GM18868 (cell line): ENCODE data around the gene BLOC1S2.
"Not testable (repeated sequence)": the region's sequence is repeated elsewhere in the genome, so short reads cannot be mapped to it uniquely, and the experiment has no call there.

Experiments used
- ATAC-seq: cut with Tn5 transposase; IDR thresholded peaks from one replicate; pipeline ENCODE4 v1.9.1; 2021; ENCODE audit warnings: mild to moderate bottlenecking, moderate library complexity; ENCODE audit not compliant: unreplicated experiment

Gene BLOC1S2

GRCh38 chr10:100292300-100292699 is 5.8 kb upstream of the BLOC1S2 start:
- ATAC-seq, result not testable (repeated sequence)

- ATAC-seq, result no peak
These were observed 4.9 kb upstream of the BLOC1S2 start for GRCh38 chr10:100291356-100291755.

- no peak for ATAC-seq
These were observed 3.2 kb upstream of the BLOC1S2 start for GRCh38 chr10:100289641-100290040.

DNA sequence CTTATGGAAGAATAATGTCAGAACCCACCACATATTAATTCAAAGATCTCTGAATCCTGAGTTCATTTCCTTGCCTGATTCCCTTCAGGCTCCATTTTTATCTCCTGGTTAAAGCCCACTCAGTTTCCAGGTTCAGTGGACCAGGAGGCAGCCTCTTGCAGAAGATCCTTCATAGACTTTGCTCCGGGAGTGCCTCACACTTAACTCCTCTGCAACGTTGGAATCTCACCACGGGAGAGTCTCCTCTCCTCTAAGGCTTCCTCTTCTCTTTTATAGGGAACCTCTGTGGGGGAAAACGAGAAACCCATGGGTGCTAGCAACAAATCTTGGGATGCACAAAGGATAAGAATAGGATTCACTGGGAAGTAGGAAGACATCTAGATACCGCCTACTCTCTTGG is 1.7 kb upstream of the BLOC1S2 start:
- ATAC-seq, result no peak

DNA sequence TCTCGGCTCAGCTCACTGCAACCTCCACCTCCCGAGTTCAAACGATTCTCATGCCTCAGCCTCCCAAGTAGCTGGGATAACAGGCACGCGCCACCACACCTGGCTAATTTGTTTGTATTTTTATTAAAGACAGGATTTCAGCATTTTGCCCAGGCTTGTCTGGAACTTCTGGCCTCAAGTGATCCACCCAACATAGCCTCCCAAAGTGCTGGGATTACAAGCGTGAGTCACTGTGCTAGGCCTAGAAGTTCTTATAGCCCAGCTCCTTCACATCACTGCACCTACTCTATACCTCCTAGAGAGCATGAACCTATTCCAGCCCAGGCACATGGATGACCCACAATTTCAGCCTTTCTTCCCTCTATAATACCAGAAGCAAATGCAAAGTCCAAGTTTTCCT is 1.3 kb upstream of the BLOC1S2 start:
- no peak for ATAC-seq

GRCh38 chr10:100285326-100285725 is 1.2 kb downstream of the BLOC1S2 start:
- not testable (repeated sequence) for ATAC-seq

GRCh38 chr10:100282907-100283306 is 3.6 kb downstream of the BLOC1S2 start:
- ATAC-seq, result no peak

DNA sequence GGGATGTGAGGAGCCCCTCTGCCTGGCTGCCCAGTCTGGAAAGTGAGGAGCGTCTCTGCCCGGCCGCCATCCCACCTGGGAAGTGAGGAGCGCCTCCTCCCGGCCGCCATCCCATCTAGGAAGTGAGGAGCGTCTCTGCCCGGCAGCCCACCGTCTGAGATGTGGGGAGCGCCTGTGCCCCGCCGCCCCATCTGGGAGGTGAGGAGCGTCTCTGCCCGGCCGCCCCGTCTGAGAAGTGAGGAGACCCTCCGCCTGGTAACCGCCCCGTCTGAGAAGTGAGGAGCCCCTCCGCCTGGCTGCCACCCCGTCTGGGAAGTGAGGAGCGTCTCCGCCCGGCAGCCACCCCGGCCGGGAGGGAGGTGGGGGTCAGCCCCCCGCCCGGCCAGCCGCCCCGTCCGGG is 9.5 kb downstream of the BLOC1S2 start:
- ATAC-seq, result not testable (repeated sequence)

DNA sequence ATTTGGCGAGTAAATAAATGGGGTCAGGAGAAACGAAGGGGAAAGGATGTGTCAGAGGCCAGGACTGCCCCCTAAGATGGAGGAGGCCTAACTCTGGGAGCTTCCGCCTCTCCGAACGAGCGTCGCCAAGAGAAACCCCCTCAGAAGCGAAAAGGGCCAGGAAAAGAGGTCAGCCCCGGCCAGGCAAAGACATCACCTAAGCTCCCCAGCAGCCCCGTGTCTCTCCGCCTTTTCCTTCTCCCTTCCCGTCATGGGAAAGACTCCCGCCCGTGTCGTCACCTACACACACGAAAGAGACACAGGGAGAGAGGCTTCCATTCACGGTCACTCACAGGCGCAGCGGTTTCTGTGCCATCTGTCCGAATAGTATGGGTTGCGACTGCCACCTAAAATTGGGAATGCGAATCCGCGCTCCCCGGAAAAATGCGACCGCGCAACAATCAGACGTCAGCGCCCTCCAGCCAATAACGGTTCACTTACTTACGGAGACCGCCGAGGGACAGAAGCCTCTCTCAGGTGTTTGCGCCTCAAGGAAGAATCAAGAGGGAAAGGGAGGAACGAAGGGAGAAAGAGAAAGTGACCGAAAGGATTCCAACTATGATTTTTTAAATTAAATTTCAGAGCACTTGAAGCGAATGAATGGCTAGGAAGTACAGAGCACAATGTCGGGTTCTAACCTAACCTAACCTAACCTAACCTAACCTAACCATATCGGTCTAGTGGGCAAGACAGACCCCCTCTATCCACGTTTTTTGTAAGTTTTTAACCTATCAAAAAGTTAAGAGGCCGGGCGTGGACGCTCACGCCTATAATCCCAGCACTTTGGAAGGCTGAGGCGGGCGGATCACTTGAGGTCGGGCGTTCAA is 19.0 kb downstream of the BLOC1S2 start, which contains the start of gene CWF19L1:
Gene CWF19L1 (minus strand): TSS at position 400 of the 866 bp plus-strand sequence. CDS start 45 bp downstream, at position 355.
- peak; percentile 77 for ATAC-seq

- no peak for ATAC-seq
These were observed 20.5 kb downstream of the BLOC1S2 start for GRCh38 chr10:100265821-100266485.

GRCh38 chr10:100254191-100254590 is 32.3 kb downstream of the BLOC1S2 start:
- ATAC-seq, result no peak

DNA sequence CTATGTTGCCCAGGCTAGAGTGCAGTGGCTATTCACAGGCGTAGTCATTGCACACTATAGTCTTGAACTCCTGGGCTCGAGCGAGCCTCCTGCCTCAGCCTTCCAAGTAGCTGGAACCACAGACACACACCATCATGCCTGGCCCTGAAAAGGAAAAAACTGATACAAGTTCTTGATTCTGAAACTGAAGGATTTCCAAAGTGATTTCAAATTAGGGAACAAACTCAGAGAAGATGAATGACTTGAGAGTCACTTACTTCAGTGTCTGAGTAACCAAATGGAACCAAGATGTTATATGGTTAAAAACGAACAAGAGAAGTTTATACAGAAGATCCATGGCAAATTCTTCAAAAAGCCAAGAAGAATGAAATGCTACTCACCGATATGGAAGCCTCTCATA is 33.4 kb downstream of the BLOC1S2 start:
- no peak for ATAC-seq

DNA sequence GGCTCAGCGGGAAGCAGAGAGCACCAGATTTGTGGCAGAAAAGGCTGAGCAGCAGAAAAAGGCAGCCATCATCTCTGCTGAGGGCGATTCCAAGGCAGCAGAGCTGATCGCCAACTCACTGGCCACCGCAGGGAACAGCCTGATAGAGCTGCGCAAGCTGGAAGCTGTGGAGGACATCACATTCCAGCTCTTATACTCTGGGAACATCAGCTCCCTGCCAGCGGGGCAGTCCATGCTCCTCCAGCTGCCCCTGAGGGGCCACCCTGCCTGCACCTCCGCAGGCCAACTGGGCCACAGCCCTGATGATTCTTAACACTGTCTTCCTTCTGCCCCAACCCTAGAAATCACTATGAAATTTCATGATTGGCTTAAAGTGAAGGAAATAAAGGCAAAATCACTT is 37.7 kb downstream of the BLOC1S2 start:
- ATAC-seq, result no peak

- no peak for ATAC-seq
These were observed 40.8 kb downstream of the BLOC1S2 start for GRCh38 chr10:100245484-100246220.

DNA sequence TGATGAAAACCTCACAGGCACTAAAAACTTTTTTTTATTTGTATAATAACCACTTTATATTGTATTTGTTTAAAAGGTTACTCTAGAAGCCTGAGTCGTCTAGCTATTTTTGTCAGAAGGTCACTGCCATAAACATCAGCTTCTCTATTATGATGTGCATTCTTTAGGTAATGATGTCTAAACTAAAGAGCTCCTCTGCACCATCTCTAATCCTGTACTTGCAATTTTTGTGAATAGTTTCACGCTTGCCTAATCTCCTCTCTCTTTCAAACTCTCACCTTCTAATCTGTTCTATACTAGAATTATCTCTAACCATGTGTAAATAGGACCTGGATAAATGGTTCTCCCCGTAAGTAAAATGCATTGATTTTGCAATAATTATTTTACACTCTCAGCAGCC is 46.6 kb downstream of the BLOC1S2 start:
- no peak for ATAC-seq

GRCh38 chr10:100238429-100238828 is 48.1 kb downstream of the BLOC1S2 start:
- ATAC-seq, result no peak

DNA sequence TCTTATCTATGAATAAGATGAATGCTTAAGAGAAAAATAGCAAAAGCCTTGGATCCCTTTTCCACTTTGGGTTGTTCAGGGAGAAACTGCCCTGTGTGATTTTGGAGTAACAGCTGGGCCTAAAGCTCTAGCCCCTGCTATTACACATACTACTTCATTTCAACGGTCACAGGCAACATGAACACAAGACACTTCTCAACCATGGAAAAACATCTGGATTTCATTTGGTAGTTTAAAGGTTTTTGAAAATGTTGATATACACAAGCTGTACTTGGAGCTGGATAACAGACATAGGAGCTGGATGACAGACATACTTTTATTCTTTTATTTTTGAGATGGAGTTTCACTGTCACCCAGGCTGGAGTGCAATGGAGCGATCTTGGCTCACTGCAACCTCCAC is 54.4 kb downstream of the BLOC1S2 start:
- ATAC-seq, result no peak

GRCh38 chr10:100229819-100230422 is 56.6 kb downstream of the BLOC1S2 start:
- no peak for ATAC-seq

GRCh38 chr10:100223879-100224278 is 62.6 kb downstream of the BLOC1S2 start:
- no peak for ATAC-seq
